ENCODE data around the gene CTRL.

Gene CTRL

DNA sequence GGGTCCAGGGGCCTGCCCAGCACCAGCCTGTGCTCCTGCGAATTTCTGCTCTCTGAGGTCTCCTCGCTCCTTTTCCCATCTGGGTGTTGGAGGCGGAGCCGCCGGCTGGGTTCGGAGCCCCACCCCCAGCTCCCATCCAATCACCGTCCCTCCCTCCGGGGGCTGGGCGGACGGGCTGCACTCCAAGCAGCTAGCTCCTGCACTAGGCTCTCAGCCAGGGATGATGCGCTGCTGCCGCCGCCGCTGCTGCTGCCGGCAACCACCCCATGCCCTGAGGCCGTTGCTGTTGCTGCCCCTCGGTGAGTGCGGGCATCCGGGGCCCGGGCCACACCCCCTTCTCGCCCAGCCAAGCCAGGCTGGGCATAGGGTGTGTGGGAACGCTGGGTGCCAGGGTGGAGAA, 47.0 kb downstream of the CTRL start, which contains the start of gene NRN1L:
NRN1L (plus strand) TSS at position 202 of the 400 bp plus-strand sequence; CDS start at position 221, 19 bp downstream.
- no peak for DNase-seq

DNA sequence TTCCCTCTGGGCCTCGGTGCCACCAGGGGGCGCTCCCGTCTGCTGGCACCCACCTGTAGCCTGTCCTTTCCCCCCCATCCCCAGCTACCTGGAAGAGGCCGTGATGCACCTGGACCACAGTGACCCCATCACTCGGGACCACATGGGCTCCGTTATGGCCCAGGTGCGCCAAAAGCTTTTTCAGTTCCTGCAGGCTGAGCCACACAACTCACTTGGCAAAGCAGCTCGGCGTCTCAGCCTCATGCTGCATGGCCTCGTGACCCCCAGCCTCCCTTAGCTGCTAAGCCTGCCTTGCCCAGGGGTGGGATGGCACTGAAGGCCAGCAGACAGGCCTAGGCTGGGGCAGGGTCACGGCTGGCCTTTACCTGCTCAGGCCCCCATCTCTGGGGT, 47.8 kb downstream of the CTRL start:
- peak; percentile 73 for DNase-seq

DNA sequence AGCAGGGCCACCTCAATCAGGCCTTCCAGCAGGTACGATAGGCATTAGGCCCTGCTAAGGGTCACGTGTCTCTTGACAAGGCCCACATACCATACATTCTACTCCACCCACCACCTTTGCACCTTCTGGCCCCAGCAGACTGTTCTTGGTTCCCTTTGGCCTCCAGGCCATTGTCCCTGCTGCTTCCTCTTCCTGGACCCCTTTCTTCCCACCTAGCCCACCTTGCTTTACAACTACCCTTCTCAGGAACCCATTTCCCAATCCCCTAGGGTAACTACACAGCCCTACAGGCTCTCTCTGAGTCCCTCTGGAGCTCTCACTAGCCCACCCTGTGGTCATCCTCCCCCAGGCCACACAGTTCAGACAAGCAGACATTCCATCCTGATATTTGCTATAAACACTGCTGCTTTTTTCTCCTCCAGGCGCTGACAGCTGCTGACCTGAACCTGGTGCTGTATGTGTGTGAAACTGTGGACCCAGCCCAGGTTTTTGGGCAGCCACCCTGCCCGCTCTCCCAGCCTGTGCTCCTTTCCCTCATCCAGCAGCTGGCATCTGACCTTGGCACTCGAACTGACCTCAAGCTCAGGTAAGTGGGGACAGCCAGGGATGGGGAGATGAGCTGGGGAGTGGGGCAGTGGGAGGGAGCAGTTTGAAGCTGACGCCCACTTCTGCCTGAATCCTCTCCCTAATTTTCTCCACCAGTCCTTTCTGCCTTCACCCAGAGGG, 48.4 kb downstream of the CTRL start:
- no peak for DNase-seq

DNA sequence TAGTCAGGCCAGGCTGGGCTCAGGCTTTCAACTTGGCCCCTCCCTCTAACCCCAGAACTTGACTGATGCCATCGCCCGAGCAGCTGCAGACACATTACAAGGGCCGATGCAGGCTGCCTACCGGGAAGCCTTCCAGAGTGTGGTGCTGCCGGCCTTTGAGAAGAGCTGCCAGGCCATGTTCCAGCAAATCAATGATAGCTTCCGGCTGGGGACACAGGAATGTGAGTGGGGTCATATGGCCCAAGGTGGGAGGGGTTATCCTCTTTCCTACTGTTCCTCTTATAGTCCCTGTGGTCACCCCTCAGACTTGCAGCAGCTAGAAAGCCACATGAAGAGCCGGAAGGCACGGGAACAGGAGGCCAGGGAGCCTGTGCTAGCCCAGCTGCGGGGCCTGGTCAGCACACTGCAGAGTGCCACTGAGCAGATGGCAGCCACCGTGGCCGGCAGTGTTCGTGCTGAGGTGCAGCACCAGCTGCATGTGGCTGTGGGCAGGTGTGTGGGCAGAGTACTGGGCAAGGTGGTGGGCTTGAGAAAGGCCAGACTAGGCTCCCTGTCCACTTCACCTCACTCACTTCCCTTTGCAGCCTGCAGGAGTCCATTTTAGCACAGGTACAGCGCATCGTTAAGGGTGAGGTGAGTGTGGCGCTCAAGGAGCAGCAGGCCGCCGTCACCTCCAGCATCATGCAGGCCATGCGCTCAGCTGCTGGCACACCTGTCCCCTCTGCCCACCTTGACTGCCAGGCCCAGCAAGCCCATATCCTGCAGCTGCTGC, 49.1 kb downstream of the CTRL start:
- no peak for DNase-seq

DNA sequence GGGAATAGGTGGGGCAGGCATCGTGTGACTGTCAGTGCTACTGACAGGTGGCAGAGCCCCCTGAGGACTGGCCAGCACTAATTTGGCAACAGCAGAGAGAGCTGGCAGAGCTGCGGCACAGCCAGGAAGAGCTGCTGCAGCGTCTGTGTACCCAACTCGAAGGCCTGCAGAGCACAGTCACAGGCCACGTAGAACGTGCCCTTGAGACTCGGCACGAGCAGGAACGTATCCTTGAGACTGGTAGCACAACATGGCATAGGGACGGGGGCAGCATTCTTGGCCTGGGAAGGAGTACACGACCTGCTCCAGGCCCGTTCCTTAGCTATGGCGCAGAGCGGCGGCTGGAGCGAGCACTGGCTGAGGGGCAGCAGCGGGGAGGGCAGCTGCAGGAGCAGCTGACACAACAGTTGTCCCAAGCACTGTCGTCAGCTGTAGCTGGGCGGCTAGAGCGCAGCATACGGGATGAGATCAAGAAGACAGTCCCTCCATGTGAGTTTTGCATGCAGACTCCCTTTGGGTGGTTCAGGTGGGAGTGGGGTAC, 50.0 kb downstream of the CTRL start:
- no peak for DNase-seq

DNA sequence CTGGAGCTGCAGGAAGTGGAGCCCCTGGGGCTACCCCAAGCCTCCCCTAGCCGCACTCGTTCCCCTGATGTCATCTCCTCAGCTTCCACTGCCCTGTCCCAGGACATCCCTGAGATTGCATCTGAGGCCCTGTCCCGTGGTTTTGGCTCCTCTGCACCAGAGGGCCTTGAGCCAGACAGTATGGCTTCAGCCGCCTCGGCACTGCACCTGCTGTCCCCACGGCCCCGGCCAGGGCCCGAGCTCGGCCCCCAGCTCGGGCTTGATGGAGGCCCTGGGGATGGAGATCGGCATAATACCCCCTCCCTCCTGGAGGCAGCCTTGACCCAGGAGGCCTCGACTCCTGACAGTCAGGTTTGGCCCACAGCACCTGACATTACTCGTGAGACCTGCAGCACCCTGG, 51.1 kb downstream of the CTRL start:
- no peak for DNase-seq

DNA sequence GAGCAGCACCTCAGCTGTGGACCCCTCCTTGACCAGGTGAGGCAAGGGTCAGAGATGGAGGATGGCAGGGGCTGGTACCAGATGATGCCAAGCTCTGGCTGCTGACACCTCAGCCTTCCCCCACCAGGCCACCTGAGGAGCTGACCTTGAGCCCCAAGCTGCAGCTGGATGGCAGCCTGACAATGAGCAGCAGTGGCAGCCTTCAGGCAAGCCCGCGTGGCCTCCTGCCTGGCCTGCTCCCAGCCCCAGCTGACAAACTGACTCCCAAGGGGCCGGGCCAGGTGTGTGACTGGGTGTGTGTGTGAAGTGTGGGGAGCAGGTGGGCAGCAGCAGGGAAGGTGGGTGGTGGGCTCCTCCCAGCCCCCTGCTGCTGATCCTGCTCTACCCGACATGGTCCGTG, 51.7 kb downstream of the CTRL start:
- no peak for DNase-seq

Measured in RPMI8226 (cell line).